WTC11 (cell line): Measurements from ENCODE around the gene NXPE2. TPM values are rescaled to one million over a fixed set of nuclear protein-coding genes. Genes with fewer than 3 reads are reported as not detected.

Experiments
- ATAC-seq: fragments of 200-7000 bp; cut with Tn5 transposase; 2 replicates; pipeline ENCODE4 v1.10.0; 2021; ENCODE audit warnings: mild to moderate bottlenecking, moderate library complexity
- CTCF ChIA-PET: fragments of 300-600 bp; sonication (Branson Sonifier 250); formaldehyde crosslinking; loops from one replicate; lab custom pipeline; 2021; ENCODE audit warnings: antibody characterized with exemption; lab: Charles Lee
- POLR2A ChIA-PET: fragments of 350-600 bp; sonication (Branson Sonifier 250); formaldehyde crosslinking; loops from one replicate; lab custom pipeline; 2021; ENCODE audit warnings: antibody characterized with exemption; lab: Charles Lee
- DNase-seq: peaks from one replicate; pipeline ENCODE4 v3.0.0; 2021; ENCODE audit warnings: low spot score
- H3K27ac Mint-ChIP-seq: 2 replicates; pipeline ENCODE4 v1.8.0; 2021; ENCODE audit warnings: mixed read lengths
- H3K27me3 Mint-ChIP-seq: 2 replicates; pipeline ENCODE4 v1.8.0; 2021; ENCODE audit warnings: low read depth, mild to moderate bottlenecking, moderate library complexity, mixed read lengths
- H3K36me3 Mint-ChIP-seq: 2 replicates; pipeline ENCODE4 v1.8.0; 2021; ENCODE audit warnings: mixed read lengths
- H3K4me1 Mint-ChIP-seq: 2 replicates; pipeline ENCODE4 v1.8.0; 2022; ENCODE audit warnings: mixed read lengths
- H3K4me3 Mint-ChIP-seq: 2 replicates; pipeline ENCODE4 v1.8.0; 2021; ENCODE audit warnings: mild to moderate bottlenecking, moderate library complexity, mixed read lengths
- H3K9me3 Mint-ChIP-seq: 2 replicates; pipeline ENCODE4 v1.8.0; 2021; ENCODE audit warnings: mixed read lengths
- ATF1 ChIP-seq: sonication (generic); formaldehyde crosslinking; IDR thresholded peaks from 2 replicates; pipeline ENCODE4 v1.8.1; 2023; ENCODE audit warnings: mild to moderate bottlenecking, moderate library complexity, missing genetic modification reagents
- CBFB ChIP-seq: sonication (generic); formaldehyde crosslinking; IDR thresholded peaks from 2 replicates; pipeline ENCODE4 v1.8.1; 2022; ENCODE audit warnings: mild to moderate bottlenecking, low read depth, missing genetic modification reagents
- ETV6 ChIP-seq: sonication (generic); formaldehyde crosslinking; IDR thresholded peaks from 2 replicates; pipeline ENCODE4 v1.8.1; 2022; ENCODE audit warnings: mild to moderate bottlenecking, missing genetic modification reagents
- FOXP1 ChIP-seq: sonication (generic); formaldehyde crosslinking; IDR thresholded peaks from 2 replicates; pipeline ENCODE4 v1.8.0; 2022; ENCODE audit warnings: missing genetic modification reagents, mild to moderate bottlenecking, moderate library complexity, borderline replicate concordance
- GRHL2 ChIP-seq: fragments of 250-450 bp; sonication (Bioruptor Pico); IDR thresholded peaks from 2 replicates; pipeline ENCODE4 v1.8.0; 2022; ENCODE audit warnings: mild to moderate bottlenecking, moderate library complexity; ENCODE audit not compliant: insufficient replicate concordance, severe bottlenecking
- NR1H2 ChIP-seq: sonication (generic); formaldehyde crosslinking; IDR thresholded peaks from 2 replicates; pipeline ENCODE4 v1.9.0; 2021; ENCODE audit warnings: mild to moderate bottlenecking, moderate library complexity, missing genetic modification reagents
- NR3C1 ChIP-seq: sonication (generic); formaldehyde crosslinking; conservative IDR thresholded peaks from 2 replicates; pipeline ENCODE4 v1.8.1; 2023; ENCODE audit warnings: low read depth, mild to moderate bottlenecking, missing genetic modification reagents
- OVOL2 ChIP-seq: fragments of 250-450 bp; sonication (Bioruptor Pico); IDR thresholded peaks from 2 replicates; pipeline ENCODE4 v1.9.0; 2021; ENCODE audit warnings: mild to moderate bottlenecking, borderline replicate concordance
- SP1 ChIP-seq: sonication (generic); formaldehyde crosslinking; conservative IDR thresholded peaks from 2 replicates; pipeline ENCODE4 v1.8.1; 2022; ENCODE audit warnings: missing genetic modification reagents
- ZNF121 ChIP-seq: sonication (generic); formaldehyde crosslinking; IDR thresholded peaks from 2 replicates; pipeline ENCODE4 v1.8.0; 2023; ENCODE audit warnings: missing genetic modification reagents
- ZNF138 ChIP-seq: sonication (generic); formaldehyde crosslinking; conservative IDR thresholded peaks from 2 replicates; pipeline ENCODE4 v1.8.1; 2022; ENCODE audit warnings: mild to moderate bottlenecking, moderate library complexity, missing genetic modification reagents
- ZNF423 ChIP-seq: fragments of 250-450 bp; sonication (Bioruptor Pico); IDR thresholded peaks from 2 replicates; pipeline ENCODE4 v2.1.2; 2022; ENCODE audit warnings: mild to moderate bottlenecking, moderate library complexity
- total RNA-seq: library from RNA; stranded (reverse); gene quantifications from 3 replicates; pipeline ENCODE4 v1.2.3, GENCODE V29; 2021
- TF ChIP-seq, protein P1 (sequence below): sonication (generic); formaldehyde crosslinking; IDR thresholded peaks from 2 replicates; pipeline ENCODE4 v1.8.1; 2022; ENCODE audit warnings: missing genetic modification reagents, borderline replicate concordance
- TF ChIP-seq, protein P2 (sequence below): sonication (generic); formaldehyde crosslinking; IDR thresholded peaks from 2 replicates; pipeline ENCODE4 v1.8.1; 2023; ENCODE audit warnings: mild to moderate bottlenecking, missing genetic modification reagents
- TF ChIP-seq, protein P3 (sequence below): sonication (generic); formaldehyde crosslinking; IDR thresholded peaks from 2 replicates; pipeline ENCODE4 v1.8.1; 2022; ENCODE audit warnings: mild to moderate bottlenecking, moderate library complexity, missing genetic modification reagents
- TF ChIP-seq, protein P4 (sequence below): sonication (generic); formaldehyde crosslinking; IDR thresholded peaks from 2 replicates; pipeline ENCODE4 v1.8.0; 2023; ENCODE audit warnings: missing genetic modification reagents
- TF ChIP-seq, protein P5 (sequence below): sonication (generic); formaldehyde crosslinking; IDR thresholded peaks from 2 replicates; pipeline ENCODE4 v1.8.0; 2022; ENCODE audit warnings: mild to moderate bottlenecking, missing genetic modification reagents
- TF ChIP-seq, protein P6 (sequence below): sonication (generic); formaldehyde crosslinking; IDR thresholded peaks from 2 replicates; pipeline ENCODE4 v1.8.1; 2023; ENCODE audit warnings: mild to moderate bottlenecking, missing genetic modification reagents
- TF ChIP-seq, protein P7 (sequence below): fragments of 200-600 bp; IDR thresholded peaks from 2 replicates; pipeline ENCODE4 v1.8.0; 2022; ENCODE audit warnings: antibody characterized with exemption

The NXPE2 gene
- total RNA-seq, 1 experiment from 2014 or later = not detected

DNA sequence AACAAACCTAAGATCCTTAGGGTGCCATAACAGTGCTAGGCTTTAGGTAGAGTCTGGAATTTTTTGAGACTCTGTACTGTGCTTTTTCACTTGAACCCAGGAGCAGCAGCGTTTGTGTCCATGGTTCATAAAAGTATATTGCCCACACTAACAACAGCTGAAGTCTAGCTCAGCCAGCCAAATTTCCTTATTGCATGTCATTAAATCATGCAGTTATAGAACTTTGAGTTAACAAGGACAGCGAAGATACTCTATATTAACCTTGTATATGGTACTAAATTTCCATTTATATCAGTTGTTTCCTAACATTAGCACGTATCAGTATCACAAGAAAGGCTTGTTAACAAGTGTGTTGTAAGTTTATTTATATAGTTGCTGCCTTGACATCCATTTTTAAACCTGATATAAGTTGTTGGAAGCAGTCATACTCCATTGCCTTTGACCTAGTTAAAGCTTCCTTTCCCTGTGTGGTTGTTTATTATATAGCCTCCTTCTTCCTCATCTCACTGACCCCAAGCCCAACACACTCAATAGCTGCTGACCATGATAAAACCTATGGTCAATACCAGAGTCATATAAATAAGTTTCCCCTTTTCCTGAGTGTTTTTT is 46.7 kb downstream of the NXPE2 start:
- H3K4me1 Mint-ChIP-seq = no peaks in the 10 kb centered on the region
- H3K9me3 Mint-ChIP-seq = 0 out of 2 replicates have a peak, but pooled peaks cover 5% of the 10 kb centered on the region
- DNase-seq (no peak), ATAC-seq (no peak)
- no peak overlapping the region for H3K27ac Mint-ChIP-seq
- ChIA-PET CTCF (interaction anchor here (0.6 to 1.0 kb wide), 2 partner anchors 14 to 385 kb away, joined by 3 to 4 read pairs; no protein-coding TSS in a partner anchor), POLR2A (interaction anchor here (0.6 to 0.7 kb wide), 3 partner anchors 161 to 673 kb away, joined by 3 to 7 read pairs (median 3); no protein-coding TSS in a partner anchor)
- H3K27me3 Mint-ChIP-seq = no peaks in the 10 kb centered on the region
- H3K4me3 Mint-ChIP-seq = no peak overlapping the region
- no peaks in the 10 kb centered on the region for H3K36me3 Mint-ChIP-seq
- TF ChIP-seq, protein P1, sequence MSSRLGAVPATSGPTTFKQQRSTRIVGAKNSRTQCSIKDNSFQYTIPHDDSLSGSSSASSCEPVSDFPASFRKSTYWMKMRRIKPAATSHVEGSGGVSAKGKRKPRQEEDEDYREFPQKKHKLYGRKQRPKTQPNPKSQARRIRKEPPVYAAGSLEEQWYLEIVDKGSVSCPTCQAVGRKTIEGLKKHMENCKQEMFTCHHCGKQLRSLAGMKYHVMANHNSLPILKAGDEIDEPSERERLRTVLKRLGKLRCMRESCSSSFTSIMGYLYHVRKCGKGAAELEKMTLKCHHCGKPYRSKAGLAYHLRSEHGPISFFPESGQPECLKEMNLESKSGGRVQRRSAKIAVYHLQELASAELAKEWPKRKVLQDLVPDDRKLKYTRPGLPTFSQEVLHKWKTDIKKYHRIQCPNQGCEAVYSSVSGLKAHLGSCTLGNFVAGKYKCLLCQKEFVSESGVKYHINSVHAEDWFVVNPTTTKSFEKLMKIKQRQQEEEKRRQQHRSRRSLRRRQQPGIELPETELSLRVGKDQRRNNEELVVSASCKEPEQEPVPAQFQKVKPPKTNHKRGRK (CRISPR knock-in tag) = no peak
- TF ChIP-seq, protein P2, sequence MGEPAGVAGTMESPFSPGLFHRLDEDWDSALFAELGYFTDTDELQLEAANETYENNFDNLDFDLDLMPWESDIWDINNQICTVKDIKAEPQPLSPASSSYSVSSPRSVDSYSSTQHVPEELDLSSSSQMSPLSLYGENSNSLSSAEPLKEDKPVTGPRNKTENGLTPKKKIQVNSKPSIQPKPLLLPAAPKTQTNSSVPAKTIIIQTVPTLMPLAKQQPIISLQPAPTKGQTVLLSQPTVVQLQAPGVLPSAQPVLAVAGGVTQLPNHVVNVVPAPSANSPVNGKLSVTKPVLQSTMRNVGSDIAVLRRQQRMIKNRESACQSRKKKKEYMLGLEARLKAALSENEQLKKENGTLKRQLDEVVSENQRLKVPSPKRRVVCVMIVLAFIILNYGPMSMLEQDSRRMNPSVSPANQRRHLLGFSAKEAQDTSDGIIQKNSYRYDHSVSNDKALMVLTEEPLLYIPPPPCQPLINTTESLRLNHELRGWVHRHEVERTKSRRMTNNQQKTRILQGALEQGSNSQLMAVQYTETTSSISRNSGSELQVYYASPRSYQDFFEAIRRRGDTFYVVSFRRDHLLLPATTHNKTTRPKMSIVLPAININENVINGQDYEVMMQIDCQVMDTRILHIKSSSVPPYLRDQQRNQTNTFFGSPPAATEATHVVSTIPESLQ (CRISPR knock-in tag) = no peak
- TF ChIP-seq, protein P3, sequence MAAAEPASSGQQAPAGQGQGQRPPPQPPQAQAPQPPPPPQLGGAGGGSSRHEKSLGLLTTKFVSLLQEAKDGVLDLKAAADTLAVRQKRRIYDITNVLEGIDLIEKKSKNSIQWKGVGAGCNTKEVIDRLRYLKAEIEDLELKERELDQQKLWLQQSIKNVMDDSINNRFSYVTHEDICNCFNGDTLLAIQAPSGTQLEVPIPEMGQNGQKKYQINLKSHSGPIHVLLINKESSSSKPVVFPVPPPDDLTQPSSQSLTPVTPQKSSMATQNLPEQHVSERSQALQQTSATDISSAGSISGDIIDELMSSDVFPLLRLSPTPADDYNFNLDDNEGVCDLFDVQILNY (CRISPR knock-in tag) = no peak

DNA sequence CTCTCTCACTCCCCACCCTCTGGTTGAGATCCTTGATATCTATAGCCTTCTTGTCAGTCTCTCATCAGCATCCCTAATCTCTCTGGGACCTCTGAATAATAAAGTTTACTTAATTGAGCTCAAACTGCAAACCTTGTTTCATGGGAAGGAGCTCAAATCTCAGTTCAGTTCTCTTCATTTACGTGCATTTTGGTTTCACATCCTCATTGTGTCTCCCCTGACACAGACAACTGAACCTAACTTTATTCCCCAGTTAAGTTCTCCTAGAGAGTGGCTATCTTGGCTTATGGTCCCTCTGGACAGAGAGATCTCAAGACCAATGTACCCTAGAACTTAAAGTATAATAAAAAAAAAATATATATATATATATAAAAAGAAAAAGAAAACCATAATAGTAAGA is 47.3 kb downstream of the NXPE2 start:
- CTCF ChIA-PET = interaction anchor here (1.0 kb wide), 1 partner anchor 14 kb away, joined by 3 read pairs; no protein-coding TSS in a partner anchor
- Mint-ChIP-seq H3K4me3 (no peak overlapping the region), H3K4me1 (no peaks in the 10 kb centered on the region), H3K27ac (no peak overlapping the region)
- DNase-seq = no peak
- no peak for TF ChIP-seq NR1H2
- TF ChIP-seq, protein P4, sequence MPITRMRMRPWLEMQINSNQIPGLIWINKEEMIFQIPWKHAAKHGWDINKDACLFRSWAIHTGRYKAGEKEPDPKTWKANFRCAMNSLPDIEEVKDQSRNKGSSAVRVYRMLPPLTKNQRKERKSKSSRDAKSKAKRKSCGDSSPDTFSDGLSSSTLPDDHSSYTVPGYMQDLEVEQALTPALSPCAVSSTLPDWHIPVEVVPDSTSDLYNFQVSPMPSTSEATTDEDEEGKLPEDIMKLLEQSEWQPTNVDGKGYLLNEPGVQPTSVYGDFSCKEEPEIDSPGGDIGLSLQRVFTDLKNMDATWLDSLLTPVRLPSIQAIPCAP = no peak
- TF ChIP-seq ETV6 (CRISPR knock-in tag) = no peak
- TF ChIP-seq ATF1 (CRISPR knock-in tag) = no peak
- TF ChIP-seq ZNF121 (CRISPR knock-in tag) = no peak
- TF ChIP-seq NR3C1 (CRISPR knock-in tag) = no peak
- TF ChIP-seq OVOL2 (CRISPR knock-in tag) = no peak
- TF ChIP-seq GRHL2 = no peak
- no peak for TF ChIP-seq FOXP1
- no peak for TF ChIP-seq CBFB (CRISPR knock-in tag)
- TF ChIP-seq, all 79 proteins: peak for 0
- POLR2A ChIA-PET = no interaction called here
- no peak for ATAC-seq
- H3K27me3 Mint-ChIP-seq = no peaks in the 10 kb centered on the region
- no peaks in the 10 kb centered on the region for H3K36me3 Mint-ChIP-seq
- H3K9me3 Mint-ChIP-seq = 0 out of 2 replicates have a peak, but pooled peaks cover 5% of the 10 kb centered on the region

DNA sequence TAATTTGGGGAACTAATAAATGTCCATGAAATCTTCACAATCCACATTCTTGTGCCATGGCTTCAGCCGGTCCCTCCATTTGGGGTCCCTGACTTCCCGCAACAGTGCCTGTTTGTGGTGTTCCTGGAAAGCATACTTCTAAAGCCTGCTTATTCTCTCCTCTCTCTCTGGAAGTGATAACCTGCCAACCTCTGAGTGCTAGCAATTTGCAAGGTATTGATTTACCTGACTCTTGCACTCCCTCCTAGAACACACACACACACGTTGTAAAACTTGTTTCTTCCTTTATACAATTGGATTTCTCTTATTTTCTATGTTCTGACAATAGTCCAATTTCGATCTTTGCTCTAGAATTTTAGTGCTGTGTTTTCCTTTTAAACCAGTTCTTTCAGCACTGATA is 58.5 kb downstream of the NXPE2 start:
- no peak for DNase-seq
- H3K36me3 Mint-ChIP-seq = no peaks in the 10 kb centered on the region; the same call in 1 of the 2 replicates
- POLR2A ChIA-PET = no interaction called here

More for the DNA sequence above, 58.5 kb downstream of the NXPE2 start:
- H3K9me3 Mint-ChIP-seq = peaks cover 29% of the 10 kb centered on the region
- CTCF ChIA-PET = no interaction called here
- H3K27me3 Mint-ChIP-seq = no peaks in the 10 kb centered on the region
- no peak overlapping the region for H3K4me3 Mint-ChIP-seq
- H3K27ac Mint-ChIP-seq = no peak overlapping the region
- ATAC-seq = no peak
- TF ChIP-seq, protein P5, sequence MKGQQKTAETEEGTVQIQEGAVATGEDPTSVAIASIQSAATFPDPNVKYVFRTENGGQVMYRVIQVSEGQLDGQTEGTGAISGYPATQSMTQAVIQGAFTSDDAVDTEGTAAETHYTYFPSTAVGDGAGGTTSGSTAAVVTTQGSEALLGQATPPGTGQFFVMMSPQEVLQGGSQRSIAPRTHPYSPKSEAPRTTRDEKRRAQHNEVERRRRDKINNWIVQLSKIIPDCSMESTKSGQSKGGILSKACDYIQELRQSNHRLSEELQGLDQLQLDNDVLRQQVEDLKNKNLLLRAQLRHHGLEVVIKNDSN (CRISPR knock-in tag) = no peak
- TF ChIP-seq ZNF138 (CRISPR knock-in tag) (no peak), ZNF423 (CRISPR knock-in tag) (no peak), SP1 (CRISPR knock-in tag) (no peak)
- TF ChIP-seq, protein P6, sequence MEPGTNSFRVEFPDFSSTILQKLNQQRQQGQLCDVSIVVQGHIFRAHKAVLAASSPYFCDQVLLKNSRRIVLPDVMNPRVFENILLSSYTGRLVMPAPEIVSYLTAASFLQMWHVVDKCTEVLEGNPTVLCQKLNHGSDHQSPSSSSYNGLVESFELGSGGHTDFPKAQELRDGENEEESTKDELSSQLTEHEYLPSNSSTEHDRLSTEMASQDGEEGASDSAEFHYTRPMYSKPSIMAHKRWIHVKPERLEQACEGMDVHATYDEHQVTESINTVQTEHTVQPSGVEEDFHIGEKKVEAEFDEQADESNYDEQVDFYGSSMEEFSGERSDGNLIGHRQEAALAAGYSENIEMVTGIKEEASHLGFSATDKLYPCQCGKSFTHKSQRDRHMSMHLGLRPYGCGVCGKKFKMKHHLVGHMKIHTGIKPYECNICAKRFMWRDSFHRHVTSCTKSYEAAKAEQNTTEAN (CRISPR knock-in tag) = no peak
- TF ChIP-seq, protein P7, sequence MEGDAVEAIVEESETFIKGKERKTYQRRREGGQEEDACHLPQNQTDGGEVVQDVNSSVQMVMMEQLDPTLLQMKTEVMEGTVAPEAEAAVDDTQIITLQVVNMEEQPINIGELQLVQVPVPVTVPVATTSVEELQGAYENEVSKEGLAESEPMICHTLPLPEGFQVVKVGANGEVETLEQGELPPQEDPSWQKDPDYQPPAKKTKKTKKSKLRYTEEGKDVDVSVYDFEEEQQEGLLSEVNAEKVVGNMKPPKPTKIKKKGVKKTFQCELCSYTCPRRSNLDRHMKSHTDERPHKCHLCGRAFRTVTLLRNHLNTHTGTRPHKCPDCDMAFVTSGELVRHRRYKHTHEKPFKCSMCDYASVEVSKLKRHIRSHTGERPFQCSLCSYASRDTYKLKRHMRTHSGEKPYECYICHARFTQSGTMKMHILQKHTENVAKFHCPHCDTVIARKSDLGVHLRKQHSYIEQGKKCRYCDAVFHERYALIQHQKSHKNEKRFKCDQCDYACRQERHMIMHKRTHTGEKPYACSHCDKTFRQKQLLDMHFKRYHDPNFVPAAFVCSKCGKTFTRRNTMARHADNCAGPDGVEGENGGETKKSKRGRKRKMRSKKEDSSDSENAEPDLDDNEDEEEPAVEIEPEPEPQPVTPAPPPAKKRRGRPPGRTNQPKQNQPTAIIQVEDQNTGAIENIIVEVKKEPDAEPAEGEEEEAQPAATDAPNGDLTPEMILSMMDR = no peak
- peaks cover 10% of the 10 kb centered on the region for H3K4me1 Mint-ChIP-seq
